AG08395 (cell line): ENCODE results near the gene CFAP69.
"Not testable (repeated sequence)": the region's sequence is repeated elsewhere in the genome, so short reads cannot be mapped to it uniquely, and the experiment has no call there.

Source experiments
- DNase-seq: peaks from one replicate; pipeline ENCODE4 v3.0.0; 2012; ENCODE audit warnings: mixed read lengths, low spot score

Gene CFAP69

GRCh38 chr7:90233569-90233968 is 11.4 kb upstream of the CFAP69 start:
- no peak for DNase-seq

DNA sequence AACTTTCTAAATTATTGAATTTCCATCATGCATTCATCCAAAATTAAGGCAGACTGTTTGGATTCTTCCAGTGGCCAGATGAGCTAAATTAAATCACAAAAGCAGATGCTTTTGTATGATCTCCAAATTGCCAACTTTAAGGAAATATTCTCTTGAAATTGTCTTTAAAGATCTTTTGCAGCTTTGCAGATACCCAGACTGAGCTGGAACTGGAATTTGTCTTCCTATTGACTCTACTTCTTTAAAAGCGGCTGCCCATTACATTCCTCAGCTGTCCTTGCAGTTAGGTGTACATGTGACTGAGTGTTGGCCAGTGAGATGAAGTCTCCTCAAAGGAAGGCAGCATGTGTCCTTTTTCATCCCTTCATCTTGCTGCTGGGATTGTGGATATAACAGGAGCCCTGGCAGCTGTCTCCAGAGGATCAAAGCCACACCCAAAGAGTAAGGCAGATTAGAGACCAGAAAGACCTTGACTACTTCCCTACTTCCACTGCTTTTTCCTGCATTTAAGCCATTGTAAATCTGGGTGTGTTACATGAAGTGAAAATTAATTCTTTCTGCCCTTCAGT is 8.2 kb upstream of the CFAP69 start:
- no peak for DNase-seq

- no peak for DNase-seq
Observed at GRCh38 chr7:90238022-90238421, 7.0 kb upstream of the CFAP69 start.

DNA sequence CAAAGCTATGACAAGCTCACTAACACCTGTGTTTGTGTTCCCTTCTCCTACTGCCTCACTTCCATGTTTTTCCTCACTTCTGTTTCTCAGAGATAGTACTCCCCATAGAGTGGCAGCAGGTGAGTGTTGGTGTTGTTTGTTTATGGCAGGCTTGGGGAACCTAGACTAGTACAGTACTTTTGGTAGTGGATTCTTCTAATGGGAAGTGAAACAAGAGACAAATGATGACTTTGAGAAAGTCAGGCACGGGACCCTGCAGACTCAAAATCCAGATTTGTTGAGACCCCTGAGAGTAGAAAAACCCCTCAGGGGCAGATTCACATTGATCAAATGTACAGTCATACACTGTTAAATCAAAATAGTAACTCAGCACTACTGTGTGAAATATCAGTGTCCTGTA is 6.4 kb upstream of the CFAP69 start:
- no peak for DNase-seq

- DNase-seq, result no peak
Observed at GRCh38 chr7:90239050-90239449, 5.9 kb upstream of the CFAP69 start.

GRCh38 chr7:90239625-90240228 is 5.2 kb upstream of the CFAP69 start:
- DNase-seq, result no peak

- no peak for DNase-seq
Observed at GRCh38 chr7:90242369-90243168, 2.4 kb upstream of the CFAP69 start.

- DNase-seq, result no peak
Observed at GRCh38 chr7:90243556-90243955, 1.4 kb upstream of the CFAP69 start.

DNA sequence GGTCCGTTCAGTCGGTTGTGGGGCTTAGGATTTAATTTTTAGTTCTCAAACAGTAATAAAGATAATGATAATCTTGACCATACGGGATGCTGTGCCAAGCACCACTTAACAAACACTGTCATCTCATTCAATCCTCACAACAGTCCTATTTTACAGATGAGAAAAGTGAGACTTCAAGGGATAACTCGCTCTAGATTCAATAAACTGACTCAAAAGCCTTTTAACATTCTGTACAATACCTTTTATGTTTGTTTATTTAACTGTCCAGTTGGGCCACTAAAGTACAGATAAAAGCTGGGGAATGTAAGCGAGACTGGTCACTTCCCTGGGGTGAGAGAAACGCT is 437 bp upstream of the CFAP69 start:
- DNase-seq, result no peak

DNA sequence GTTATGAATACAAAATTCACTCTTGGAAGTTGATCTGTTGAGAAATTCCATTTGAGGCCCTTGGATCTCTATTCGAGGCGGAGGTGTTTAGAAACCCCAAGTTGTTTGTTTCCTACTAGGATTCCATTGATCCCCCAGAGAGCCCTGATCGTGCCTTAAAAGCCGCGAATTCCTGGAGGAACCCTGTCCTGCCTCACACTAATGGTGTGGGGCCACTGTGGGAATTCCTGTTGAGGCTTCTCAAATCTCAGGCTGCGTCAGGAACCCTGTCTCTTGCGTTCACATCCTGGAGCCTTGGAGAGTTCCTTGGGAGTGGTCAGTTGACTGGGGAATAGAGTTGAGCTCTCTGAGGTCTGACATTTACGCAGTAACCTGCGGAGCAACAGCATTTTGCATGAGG is 1.2 kb downstream of the CFAP69 start:
- peak; percentile 13 for DNase-seq

DNA sequence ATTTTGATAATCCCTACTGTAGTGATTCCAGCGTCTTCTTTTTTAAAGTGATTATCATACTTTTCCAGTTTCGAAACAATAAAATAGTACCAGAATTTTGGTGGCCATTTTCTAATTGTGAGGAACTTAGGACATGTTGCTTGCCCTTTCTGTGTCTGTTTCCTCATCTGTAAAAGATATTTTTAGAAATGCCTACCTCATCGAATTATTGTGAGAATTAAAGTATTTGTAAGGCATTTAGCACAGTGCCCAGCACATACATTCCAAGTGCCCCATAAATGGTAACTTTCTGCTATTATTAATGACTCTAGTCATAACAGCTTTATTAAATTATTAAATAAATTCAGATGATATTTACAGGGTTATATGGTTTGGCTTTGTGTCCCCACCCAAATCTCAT is 3.7 kb downstream of the CFAP69 start:
- no peak for DNase-seq

DNA sequence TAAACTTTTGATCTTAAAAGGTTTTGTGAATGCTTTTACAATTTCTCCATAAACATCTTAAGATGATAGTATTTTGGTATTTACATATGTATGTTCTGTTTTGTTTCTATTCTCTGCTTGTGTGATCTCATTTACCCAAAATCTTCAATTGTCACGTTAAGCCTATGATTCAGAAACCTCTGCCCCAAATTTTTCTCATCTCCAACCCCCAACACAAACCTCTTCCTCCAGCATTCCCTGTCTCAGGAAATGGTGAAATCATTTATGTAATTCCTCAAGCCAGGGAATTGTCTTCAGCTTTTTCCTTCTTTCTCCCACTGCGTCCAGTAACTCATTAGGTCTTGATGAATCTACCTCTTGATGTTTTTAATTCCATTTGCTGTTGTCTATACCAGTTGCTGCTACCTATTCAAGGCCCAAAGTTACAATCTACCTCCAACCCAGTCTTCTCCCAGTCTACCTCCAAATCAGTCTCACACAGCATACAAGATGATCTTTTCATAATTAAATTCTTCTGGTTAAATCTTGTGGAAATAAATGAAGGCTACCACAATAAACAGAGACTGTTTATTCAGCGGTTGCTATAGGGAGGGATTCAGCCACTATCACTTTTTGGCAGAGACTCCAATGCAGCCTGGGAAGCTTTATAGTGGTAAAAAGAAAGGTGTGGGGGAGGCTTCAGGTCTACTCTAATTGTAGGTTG is 5.8 kb downstream of the CFAP69 start:
- DNase-seq, result peak; percentile 77

GRCh38 chr7:90251304-90251635 is 6.3 kb downstream of the CFAP69 start:
- DNase-seq, result peak; percentile 18

DNA sequence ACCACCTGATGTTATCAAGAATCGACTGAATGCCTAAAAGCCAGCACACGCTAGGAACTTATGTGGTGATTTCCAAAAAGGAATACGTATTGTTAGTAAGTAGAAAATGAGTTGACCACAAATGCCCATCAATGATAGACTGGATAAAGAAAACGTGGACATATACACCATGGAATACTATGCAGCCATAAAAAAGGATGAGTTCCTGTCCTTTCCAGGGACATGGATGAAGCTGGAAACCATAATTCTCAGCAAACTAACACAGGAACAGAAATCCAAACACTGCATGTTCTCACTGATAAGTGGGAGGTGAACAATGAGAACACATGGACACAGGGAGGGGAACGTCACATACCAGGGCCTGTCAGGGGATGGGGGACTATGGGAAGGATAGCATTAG is 11.0 kb downstream of the CFAP69 start:
- not testable (repeated sequence) for DNase-seq

- no peak for DNase-seq
Observed at GRCh38 chr7:90256778-90257177, 11.8 kb downstream of the CFAP69 start.

DNA sequence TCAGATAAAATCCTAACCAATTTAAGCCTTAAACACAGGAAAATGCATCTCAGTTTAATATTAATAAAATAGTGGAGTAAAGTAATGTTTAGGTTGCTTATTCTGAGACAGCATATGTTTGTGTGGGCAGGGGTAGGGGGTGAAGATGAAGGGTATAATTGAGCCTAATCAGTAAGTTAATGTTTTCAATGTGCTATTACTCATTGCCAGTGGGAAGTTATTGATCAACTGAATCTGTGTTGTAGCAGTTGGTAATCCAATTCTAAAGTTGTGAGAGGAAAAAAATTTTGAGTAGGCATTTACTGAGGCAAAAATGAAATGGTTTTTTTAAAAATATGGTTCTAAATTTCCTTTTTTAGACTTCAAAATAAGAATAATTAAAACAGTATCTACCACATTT is 16.5 kb downstream of the CFAP69 start:
- no peak for DNase-seq

- DNase-seq, result peak; percentile 62
Observed at GRCh38 chr7:90262438-90262837, 17.5 kb downstream of the CFAP69 start.

DNA sequence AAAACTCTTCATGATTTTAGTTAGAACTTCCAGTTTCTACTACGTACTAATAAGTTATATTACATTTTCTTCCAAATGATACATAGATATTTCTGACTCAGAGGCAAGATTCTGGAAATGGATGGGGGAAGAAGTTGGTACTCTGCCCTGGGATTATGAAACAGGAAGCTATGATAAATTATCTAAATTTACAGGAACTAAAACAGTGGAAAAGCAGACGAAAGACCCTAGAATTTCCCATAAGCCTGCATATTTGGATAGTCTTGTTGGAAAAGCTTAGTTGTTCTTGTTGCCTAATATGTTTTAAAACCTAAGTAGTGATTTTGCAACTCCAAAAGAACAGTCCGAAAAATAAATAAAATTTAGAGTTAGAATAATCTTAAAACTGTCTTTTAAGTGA is 21.8 kb downstream of the CFAP69 start:
- peak; percentile 30 for DNase-seq

DNA sequence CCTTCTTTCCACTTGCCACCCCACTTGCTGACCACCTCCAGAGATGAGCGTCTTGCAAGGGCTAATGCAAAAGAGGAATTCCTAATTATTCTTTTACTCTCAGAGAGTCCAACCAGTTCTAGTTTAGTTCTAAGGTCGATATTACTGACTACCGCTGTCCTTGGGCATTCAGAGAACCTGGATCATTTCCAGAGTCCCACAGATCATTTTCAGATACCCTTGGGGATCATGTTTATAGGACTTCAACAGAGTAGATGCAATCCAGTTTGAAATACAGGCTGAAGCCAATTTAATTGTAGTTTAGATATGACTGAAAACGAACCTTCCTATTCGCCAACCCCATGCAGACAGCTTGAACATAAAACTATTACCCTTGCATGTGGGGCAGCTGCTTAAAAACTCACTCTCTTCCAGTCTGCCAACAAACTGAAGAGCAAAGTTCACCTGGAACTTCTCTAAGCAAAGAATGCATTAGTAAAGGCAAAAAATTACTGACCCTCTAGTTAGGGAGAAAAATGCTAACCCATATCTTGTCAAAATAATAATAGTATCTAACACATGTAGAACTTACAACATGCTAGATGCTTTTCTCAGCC is 22.4 kb downstream of the CFAP69 start:
- DNase-seq, result no peak

DNA sequence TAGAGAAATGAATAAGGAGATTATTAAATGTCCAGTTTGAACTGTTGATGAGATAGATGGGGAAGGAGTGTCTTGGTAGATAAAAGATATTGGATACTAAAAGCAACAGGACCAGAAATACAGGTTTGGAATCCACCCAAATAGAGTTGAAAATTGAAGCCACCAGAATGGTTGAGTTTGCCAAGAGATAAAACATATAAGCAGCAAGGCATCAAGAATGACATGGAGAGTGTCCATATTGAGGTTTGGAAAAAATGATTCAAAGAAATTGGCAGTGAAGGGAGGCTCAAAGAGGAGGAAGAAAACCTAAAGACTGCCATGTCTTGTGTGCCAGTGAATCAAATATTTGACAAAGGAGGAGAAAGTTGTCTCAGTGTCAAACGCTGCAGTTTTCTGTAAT is 24.2 kb downstream of the CFAP69 start:
- DNase-seq, result no peak

- DNase-seq, result no peak
Observed at GRCh38 chr7:90270431-90271178, 25.6 kb downstream of the CFAP69 start.

GRCh38 chr7:90271753-90272152 is 26.8 kb downstream of the CFAP69 start:
- DNase-seq, result peak; percentile 68
